Measurements from ENCODE around the gene TRIO.

DNA sequence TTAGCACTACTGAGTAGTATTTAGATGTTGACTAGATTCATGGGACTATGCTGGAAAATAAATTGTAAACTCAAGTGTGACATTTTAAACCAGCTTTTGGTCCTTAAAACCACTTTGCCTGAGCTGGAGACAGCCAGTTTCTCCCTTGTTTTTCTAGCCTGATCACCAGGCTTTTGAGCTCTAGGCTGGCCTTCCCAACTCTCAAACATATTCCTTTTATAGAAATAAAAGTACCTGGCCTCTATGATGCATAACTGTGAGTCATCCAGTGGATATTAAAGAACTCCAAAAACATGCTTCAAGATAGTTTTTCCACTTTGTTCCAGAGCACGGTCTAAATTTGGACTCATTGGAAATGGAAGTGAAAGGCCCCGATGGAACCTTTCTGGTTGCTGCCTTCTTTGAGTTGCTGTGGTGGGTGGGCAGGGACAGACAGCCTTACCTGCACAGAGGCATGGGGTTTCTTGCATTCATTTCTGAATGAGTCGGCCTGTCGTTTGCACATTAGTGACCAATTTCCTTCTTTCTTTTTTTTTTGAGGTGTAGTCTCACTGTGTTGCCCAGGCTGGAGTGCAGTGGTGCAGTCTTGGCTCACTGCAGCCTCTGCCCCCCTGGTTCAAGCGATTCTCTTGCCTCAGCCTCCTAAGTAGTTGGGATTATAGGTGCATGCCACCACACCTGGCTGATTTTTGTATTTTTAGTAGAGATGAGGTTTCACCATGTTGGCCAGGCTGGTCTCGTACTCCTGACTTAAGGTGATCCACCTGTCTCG, 43.1 kb downstream of the TRIO start:
- TF ChIP-seq, protein P1, sequence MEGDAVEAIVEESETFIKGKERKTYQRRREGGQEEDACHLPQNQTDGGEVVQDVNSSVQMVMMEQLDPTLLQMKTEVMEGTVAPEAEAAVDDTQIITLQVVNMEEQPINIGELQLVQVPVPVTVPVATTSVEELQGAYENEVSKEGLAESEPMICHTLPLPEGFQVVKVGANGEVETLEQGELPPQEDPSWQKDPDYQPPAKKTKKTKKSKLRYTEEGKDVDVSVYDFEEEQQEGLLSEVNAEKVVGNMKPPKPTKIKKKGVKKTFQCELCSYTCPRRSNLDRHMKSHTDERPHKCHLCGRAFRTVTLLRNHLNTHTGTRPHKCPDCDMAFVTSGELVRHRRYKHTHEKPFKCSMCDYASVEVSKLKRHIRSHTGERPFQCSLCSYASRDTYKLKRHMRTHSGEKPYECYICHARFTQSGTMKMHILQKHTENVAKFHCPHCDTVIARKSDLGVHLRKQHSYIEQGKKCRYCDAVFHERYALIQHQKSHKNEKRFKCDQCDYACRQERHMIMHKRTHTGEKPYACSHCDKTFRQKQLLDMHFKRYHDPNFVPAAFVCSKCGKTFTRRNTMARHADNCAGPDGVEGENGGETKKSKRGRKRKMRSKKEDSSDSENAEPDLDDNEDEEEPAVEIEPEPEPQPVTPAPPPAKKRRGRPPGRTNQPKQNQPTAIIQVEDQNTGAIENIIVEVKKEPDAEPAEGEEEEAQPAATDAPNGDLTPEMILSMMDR (IDR thresholded peaks at IDR 0.05; ENCODE audit: low read depth, low read length, poor library complexity, severe bottlenecking) = no peak
- no peak for TF ChIP-seq EZH2phosphoT487 (IDR thresholded peaks at IDR 0.05; ENCODE audit: borderline replicate concordance, low read length)
